Stimulated activated CD8-positive, alpha-beta memory T cell treated with anti-CD3 and anti-CD28 coated beads, Interleukin-12 subunit alpha, Interleukin-12 subunit beta, amount 100 ng/mL, for 1 hour (primary cell): Measurements from ENCODE around the gene SOX30.
A peak's percentile ranks its signal among the peaks of the same experiment; 100 is the strongest.

Experiments used
- DNase-seq: peaks from one replicate; pipeline ENCODE4 v3.0.0-alpha.2; 2020; ENCODE audit warnings: low read depth

SOX30 gene

GRCh38 chr5:157607371-157608161, 44.7 kb downstream of the SOX30 start:
- peak; percentile 50 for DNase-seq

DNA sequence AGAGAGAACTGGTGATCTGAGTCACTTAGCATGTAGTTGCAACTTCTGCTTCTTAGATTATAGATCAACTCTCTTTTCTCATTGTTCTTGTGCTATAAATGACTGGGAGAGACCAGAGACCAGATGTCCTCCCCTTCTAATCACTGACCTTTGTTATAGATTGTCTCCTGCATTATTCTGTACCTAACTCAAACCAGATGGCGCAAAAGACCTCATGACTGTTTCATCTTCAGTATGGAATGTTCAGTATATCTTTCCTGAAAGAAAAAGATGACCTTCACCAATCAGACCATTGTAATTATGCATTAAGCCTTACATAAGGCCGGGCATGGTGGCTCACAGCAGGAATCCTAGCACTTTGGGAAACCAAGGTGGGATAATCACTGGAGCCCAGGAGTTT, 46.2 kb downstream of the SOX30 start:
- DNase-seq, result no peak

- DNase-seq, result peak; percentile 44
Observed at GRCh38 chr5:157603333-157604190, 48.7 kb downstream of the SOX30 start.

GRCh38 chr5:157602505-157602904, 49.7 kb downstream of the SOX30 start:
- no peak for DNase-seq

DNA sequence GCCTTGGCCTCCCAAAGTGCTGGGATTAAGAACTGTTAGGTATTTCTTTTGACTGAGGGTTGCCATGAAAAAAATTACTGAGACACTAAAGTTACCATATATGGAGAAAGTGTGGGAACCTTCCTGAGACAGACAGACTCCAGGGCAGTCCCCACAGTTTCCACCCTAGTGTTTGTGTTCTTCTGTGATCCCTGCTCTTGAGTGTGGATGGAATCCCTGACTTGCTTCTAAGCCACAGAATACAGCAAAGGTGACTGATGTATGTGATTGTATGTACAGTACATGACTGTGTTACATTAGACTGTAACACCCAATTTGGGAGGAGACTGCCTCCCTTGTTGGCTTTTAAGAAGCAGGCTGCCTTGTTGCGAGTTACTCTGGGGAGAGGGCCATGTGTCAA, 52.0 kb downstream of the SOX30 start:
- DNase-seq, result no peak

- DNase-seq, result no peak
Observed at GRCh38 chr5:157599565-157599964, 52.7 kb downstream of the SOX30 start.

- no peak for DNase-seq
Observed at GRCh38 chr5:157598350-157598936, 53.8 kb downstream of the SOX30 start.

- no peak for DNase-seq
Observed at GRCh38 chr5:157597277-157597676, 55.0 kb downstream of the SOX30 start.

DNA sequence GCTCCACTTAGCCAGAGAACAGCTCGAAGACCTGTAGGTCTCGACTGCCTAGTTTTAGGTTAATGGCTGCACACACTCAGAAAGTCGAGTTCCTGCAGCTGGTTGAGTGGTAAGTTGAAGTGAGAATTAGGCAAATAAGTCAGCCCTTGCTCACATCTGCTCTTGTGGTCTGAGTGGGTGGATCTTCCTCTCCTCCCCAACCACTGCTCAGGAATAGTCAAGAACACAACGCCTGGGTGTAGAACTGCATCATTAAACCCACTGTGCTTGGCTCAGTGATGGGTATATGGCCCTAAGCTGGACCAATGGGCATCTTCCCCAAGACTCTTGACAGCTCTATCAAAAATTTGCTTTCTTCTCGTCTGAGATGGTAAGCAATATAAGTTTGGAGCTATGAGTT, 55.8 kb downstream of the SOX30 start:
- DNase-seq, result no peak

DNA sequence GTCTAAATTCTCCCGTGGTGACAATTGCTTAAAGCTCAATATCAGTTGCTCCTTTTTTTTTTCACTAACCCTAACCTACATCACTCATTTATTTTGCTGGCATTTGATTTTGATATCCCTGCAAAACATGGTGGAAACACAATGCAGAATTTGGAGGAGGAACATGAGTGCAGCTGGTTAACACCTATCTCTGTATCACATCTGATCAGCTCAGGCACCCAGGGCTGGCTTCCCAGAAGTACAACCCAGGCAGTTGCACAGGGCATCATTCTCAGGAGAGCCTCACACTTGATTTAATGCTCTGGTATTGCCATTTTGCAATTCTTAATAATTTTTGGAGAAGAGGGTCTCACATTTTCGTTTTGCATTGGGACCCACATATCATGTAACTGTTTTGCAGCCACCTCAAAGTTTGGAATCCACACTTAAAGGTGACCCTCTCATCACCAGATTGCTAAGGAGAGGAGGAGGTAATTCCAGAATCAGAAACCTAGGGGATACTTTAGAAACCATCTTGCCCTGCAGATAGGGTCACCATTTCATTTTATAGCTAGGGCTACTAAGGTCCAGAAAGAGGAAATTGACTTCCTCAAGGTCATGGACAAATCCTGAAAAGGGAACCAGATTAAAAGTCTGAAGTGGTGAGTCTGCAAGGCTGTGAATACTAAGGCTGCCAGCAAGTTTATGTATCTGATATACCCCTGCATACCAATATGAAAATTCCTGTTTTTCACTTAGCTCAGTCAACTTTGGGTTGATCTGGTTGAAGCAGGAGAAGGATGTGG, 57.4 kb downstream of the SOX30 start:
- DNase-seq, result no peak

- no peak for DNase-seq
Observed at GRCh38 chr5:157594257-157594656, 58.0 kb downstream of the SOX30 start.

DNA sequence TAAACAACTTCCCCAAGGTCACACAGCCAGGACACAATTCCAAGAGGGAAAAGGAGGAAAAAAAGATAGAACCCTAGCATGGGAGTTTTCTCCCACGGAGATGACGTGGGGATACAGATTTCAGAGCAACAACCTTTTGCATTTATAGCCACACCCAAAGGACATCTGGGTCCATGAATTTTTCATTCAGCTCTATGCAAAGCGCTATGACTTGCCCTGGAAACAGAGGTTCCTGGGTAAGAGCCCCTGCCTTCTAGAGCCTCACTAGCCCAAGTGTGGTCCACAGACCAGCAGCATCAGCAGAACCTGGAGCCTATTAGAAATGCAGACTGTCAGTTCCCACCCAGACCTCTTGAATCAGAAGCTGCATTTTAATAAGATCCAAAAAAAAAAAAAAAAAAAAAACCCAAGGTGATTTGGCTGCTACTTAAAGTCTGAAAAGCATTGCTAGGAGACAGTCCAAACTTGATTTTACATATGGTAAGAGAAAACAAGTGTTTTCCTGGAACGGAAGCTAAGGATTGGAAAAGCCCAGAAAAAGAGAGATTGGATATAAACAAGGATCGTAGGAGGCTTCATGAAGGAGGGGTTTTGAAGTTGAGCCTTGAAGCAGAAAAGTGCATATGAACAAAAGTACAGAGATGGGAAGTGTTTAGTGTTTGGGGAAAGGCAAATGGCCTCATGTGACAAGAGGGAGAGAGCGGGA, 59.0 kb downstream of the SOX30 start:
- no peak for DNase-seq

DNA sequence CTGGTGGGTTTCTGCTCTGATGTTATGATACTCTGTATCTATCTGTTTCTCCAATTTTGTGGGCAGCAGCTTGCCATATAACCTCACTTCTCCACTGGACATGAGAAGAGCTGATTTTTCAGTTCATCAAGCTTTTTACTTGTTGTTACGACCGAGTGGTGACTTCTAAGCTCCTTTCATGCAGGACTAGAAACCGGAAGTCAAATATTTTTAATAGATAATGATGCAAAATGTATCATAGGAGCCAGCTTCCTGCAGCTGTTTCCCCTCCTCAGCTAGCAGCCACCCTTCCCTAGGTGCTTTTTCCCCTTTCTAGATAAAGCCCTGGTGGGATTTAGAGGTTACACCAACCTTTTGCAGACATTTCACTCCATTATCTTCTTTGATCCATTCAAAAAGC, 59.6 kb downstream of the SOX30 start:
- DNase-seq, result no peak

DNA sequence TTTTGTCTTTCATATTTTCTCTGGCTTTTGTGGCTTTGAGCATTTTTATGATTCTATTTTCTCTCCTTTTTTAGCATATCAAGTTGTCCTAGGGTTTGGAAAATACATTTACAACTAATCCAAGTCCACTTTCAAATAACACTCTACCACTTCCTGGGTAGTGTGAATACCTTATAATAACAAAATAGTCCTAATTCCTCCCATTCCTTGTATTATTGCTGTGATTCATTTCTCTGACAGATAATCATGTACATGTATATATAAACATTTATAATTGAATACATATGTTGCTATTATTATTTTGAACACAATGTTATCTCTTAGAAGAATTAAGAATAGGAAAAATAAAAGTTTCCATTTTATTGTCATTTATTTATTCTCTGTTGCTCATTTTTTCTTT, 61.8 kb downstream of the SOX30 start:
- DNase-seq, result no peak

GRCh38 chr5:157584628-157585027, 67.6 kb downstream of the SOX30 start:
- no peak for DNase-seq

GRCh38 chr5:157582731-157583620, 69.3 kb downstream of the SOX30 start:
- DNase-seq, result no peak

DNA sequence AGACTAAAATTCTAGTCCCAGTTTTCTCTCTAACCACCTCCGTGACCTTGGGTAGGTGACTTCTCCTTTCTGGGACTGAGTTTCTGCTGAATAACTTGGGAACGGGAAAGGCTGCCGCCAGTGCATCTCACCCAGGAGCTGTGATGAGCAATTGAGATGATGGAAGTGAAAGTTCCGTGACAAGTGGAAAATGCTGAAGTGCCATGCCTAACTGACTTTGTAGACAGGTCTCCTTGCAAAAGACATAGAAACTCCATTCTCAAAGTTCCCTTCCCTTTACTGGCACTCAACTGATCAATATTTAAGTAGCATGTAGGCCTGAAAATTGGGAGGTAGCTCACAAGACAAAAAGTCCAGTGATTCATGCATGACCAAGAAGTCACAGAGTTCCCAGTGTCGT, 70.3 kb downstream of the SOX30 start:
- DNase-seq, result no peak

DNA sequence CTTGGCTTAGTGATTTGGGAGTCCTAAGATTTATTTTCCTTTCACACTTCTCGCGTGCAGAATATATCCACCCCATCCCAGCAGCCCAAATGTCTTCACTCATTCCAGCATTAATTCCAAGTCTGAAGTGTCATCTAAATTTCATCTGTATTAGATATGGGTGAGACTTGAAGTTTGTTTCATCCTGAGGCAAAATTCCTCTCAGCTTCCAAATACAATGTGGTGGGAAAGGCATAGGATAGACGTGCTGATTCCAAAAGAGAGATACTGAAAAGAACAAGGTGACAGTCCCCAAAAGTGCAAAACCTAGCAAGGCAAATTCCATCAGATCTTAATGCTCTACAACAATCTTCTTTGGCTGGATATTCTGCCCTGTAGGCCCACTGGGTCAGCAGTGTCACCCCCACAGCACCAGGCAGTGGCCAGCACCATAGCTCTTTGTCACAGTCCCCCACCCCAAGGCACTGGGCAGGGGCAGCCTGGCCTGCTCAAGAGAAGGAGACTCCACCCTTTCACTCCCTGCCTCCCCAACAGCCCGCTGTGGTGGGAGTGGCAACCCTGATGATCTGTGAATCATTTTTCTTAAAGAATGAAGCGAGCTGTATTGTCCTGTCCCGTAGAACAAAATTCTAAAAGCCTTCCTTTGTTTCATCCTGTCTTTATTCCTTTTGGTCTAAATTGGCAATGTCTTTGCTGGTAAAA, 74.0 kb downstream of the SOX30 start:
- no peak for DNase-seq

GRCh38 chr5:157576678-157577077, 75.6 kb downstream of the SOX30 start:
- no peak for DNase-seq
